Keratinocyte (primary cell): ENCODE data around the gene NUTM2E. TPM values are rescaled to one million over a fixed set of nuclear protein-coding genes. Genes with fewer than 3 reads are reported as not detected.
"Not testable (repeated sequence)": the region's sequence is repeated elsewhere in the genome, so short reads cannot be mapped to it uniquely, and the experiment has no call there.

Experiments
- DNase-seq: peaks from one replicate; pipeline ENCODE4 v3.0.0-alpha.2; 2011; ENCODE audit warnings: low read depth, missing footprints, low spot score
- FAIRE-seq: peaks from 2 replicates; lab custom pipeline; 2011; peaks lifted over from hg19 to GRCh38; lab: Jason Lieb, UNC
- H2AFZ ChIP-seq: 2 replicates; pipeline ENCODE4 v1.6.0; 2012; ENCODE audit warnings: low read length, control low read depth, inconsistent platforms; ENCODE audit not compliant: control insufficient read depth
- H3K27ac ChIP-seq: 2 replicates; pipeline ENCODE4 v1.5.1; 2011; ENCODE audit warnings: low read length; ENCODE audit not compliant: control insufficient read depth, insufficient read depth
- H3K27me3 ChIP-seq: 3 replicates; pipeline ENCODE4 v1.6.0; 2011; ENCODE audit warnings: low read length; ENCODE audit not compliant: control insufficient read depth, insufficient read depth; ENCODE audit errors: extremely low read depth
- H3K36me3 ChIP-seq, 2 experiments: 2 replicates in 1 of 2; 3 replicates in 1 of 2; pipeline ENCODE4 v1.5.1; 2011; ENCODE audit warnings: low read length in 2 of 2, mild to moderate bottlenecking in 1 of 2; ENCODE audit not compliant: control insufficient read depth in 2 of 2, insufficient read depth in 2 of 2; ENCODE audit errors: extremely low read depth in 1 of 2
- H3K4me1 ChIP-seq: 3 replicates; pipeline ENCODE4 v1.5.1; 2011; ENCODE audit warnings: low read length; ENCODE audit not compliant: control insufficient read depth, insufficient read depth; ENCODE audit errors: extremely low read depth
- H3K4me2 ChIP-seq: 3 replicates; pipeline ENCODE4 v1.6.0; 2011; ENCODE audit warnings: low read depth, low read length; ENCODE audit not compliant: control insufficient read depth, insufficient read depth; ENCODE audit errors: extremely low read depth
- H3K4me3 ChIP-seq, 3 experiments: fragments of 200-600 bp in 1 of 3; sonication (generic) in 1 of 3; 2 replicates in 2 of 3; 3 replicates in 1 of 3; pipeline ENCODE4 v1.5.1; 2011 to 2016; ENCODE audit warnings: low read length in 3 of 3, mild to moderate bottlenecking in 3 of 3, control low read depth in 2 of 3, inconsistent platforms in 1 of 3, low read depth in 1 of 3, mixed read lengths in 1 of 3, mixed run types in 1 of 3, moderate library complexity in 1 of 3; ENCODE audit not compliant: control insufficient read depth in 2 of 3, insufficient read depth in 2 of 3; ENCODE audit errors: extremely low read depth in 1 of 3
- H3K79me2 ChIP-seq: 2 replicates; pipeline ENCODE4 v1.6.0; 2012; ENCODE audit warnings: low read length; ENCODE audit not compliant: control insufficient read depth, insufficient read depth
- H3K9ac ChIP-seq: 3 replicates; pipeline ENCODE4 v1.6.0; 2011; ENCODE audit warnings: low read length; ENCODE audit not compliant: control insufficient read depth, insufficient read depth; ENCODE audit errors: extremely low read depth
- H3K9me1 ChIP-seq: 3 replicates; pipeline ENCODE4 v1.6.0; 2011; ENCODE audit warnings: low read length; ENCODE audit not compliant: control insufficient read depth, insufficient read depth; ENCODE audit errors: extremely low read depth
- H3K9me3 ChIP-seq: 2 replicates; pipeline ENCODE4 v1.5.1; 2012; ENCODE audit warnings: low read depth, low read length; ENCODE audit not compliant: control insufficient read depth
- H4K20me1 ChIP-seq: 3 replicates; pipeline ENCODE4 v1.6.0; 2011; ENCODE audit warnings: low read length; ENCODE audit not compliant: control insufficient read depth, insufficient read depth; ENCODE audit errors: extremely low read depth
- dilution Hi-C: fragments of 300-500 bp; cut with MboI; formaldehyde crosslinking; loops from one replicate; pipeline ENCODE4 v1.7.0; 2020; ENCODE audit warnings: low sequenced_read_pairs; ENCODE audit not compliant: extremely low pct_ligation_motif_present
- polyA plus RNA-seq, 5 experiments: library from polyadenylated mRNA; depleted of rRNA in 3 of 5; stranded (reverse) in 3 of 5; stranded (forward) in 1 of 5; unstranded in 1 of 5; fragments of >200 nt; gene quantifications; 1 replicate in 1 of 5; 2 replicates in 3 of 5; 3 replicates in 1 of 5; pipeline versions ENCODE4 v1.2.1 to v1.2.3, GENCODE V29; 2011 to 2012; ENCODE audit warnings: missing spikeins in 2 of 5, low read depth in 1 of 5, low replicate concordance in 1 of 5

Gene NUTM2E
- polyA plus RNA-seq, 1 donor (not counting 4 experiments of a cell fraction or from before 2014, with no cell fraction given) = 0.24 TPM

DNA sequence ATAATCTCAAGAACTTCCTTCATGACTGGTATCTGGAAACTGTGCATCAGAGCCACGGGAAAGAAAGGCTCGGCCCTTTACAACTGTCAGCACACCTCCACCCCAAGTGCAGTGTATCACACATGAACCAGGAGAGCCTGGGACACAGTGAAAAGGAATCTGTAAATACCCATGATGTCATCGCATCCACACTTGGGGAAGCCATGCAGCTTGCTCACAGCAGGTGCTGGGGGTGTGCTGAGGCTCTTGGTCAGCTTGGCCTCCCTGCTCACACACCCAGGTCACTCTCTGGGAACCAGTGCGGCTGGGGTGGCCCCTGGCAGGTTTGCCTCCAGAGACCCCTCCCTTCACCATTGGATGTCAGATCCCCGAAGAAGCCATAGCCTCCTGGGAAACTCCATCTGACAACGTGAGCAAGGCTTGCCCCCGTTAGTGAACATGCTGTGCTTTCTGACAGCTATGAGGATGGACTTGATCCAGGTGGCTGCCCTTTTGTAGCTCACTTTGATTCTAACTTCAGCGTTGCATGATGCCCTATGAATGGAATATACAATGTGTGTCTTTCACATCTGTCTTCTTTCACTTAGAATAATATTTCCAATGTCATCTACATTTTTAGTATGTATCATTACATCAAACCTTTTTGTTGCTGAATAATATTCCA is 26.8 kb downstream of the NUTM2E start:
- H3K27me3 ChIP-seq, DNase-seq, FAIRE-seq, H3K9me3 ChIP-seq, H3K27ac ChIP-seq, H3K79me2 ChIP-seq, H3K9ac ChIP-seq, H4K20me1 ChIP-seq, H3K9me1 ChIP-seq, H3K4me1 ChIP-seq, H3K4me2 ChIP-seq, H3K4me3 ChIP-seq, H3K36me3 ChIP-seq, H2AFZ ChIP-seq, dilution Hi-C loops: not testable (repeated sequence)

DNA sequence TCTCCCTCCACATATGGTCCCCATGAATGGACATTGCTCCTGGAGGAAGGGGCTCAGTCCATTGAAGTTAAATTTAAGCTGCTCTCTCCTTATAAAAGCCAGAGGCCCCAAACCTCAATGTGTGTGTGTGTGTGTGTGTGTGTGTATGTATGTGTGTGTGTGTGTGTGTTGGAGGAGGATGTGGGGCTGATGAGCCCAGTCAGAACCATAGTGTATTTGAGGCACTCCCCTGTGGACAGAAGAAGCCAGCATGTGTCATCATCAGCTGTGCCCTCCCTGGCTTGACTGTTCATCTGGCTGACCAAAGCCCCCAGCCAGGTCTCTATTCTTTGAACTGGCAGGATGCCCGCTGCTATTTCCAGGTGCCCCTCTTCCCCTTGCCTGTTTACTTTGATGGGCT is 35.7 kb downstream of the NUTM2E start:
- H3K9me3 ChIP-seq, H3K4me3 ChIP-seq, H4K20me1 ChIP-seq, FAIRE-seq, dilution Hi-C loops, H3K4me1 ChIP-seq, H3K27me3 ChIP-seq, H3K9me1 ChIP-seq, H3K9ac ChIP-seq, H3K79me2 ChIP-seq, H3K36me3 ChIP-seq, H3K4me2 ChIP-seq, H2AFZ ChIP-seq, DNase-seq, H3K27ac ChIP-seq: not testable (repeated sequence)

DNA sequence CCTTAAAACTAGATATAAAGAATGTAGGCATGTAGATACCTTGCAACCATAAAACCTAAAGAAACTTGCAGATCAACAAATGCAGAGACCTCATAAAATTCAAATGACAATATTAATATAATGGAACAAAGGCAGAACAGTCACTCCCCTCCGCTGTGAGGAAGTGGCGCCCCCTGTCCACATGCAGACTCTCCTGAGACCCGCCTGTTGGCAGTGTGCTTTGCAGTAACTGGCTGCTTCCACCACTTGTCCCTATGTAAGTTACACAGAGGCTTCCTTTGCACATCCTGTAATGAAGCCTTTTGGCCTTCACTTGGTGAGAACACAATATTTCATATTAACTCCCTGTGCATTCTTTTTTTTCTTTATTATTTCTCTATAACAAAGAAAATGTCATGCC is 36.3 kb downstream of the NUTM2E start:
- dilution Hi-C loops, H3K27ac ChIP-seq, DNase-seq, H4K20me1 ChIP-seq, H3K9ac ChIP-seq, H3K4me2 ChIP-seq, H3K27me3 ChIP-seq, H3K79me2 ChIP-seq, H2AFZ ChIP-seq, FAIRE-seq, H3K4me1 ChIP-seq, H3K9me3 ChIP-seq, H3K36me3 ChIP-seq, H3K9me1 ChIP-seq, H3K4me3 ChIP-seq: not testable (repeated sequence)

- H3K9me3 ChIP-seq, FAIRE-seq, H3K27me3 ChIP-seq, H3K4me3 ChIP-seq, H4K20me1 ChIP-seq, H3K4me1 ChIP-seq, H3K9me1 ChIP-seq, dilution Hi-C loops, H2AFZ ChIP-seq, H3K79me2 ChIP-seq, H3K9ac ChIP-seq, H3K4me2 ChIP-seq, H3K36me3 ChIP-seq, H3K27ac ChIP-seq, DNase-seq: not testable (repeated sequence)
Observed at GRCh38 chr10:79866903-79867551, 40.5 kb downstream of the NUTM2E start.

- dilution Hi-C loops, FAIRE-seq: not testable (repeated sequence)
Observed at GRCh38 chr10:79868023-79868422, 41.5 kb downstream of the NUTM2E start.

More at GRCh38 chr10:79868023-79868422, 41.5 kb downstream of the NUTM2E start:
- H2AFZ ChIP-seq, H3K36me3 ChIP-seq, H3K9me1 ChIP-seq, H3K4me3 ChIP-seq, H3K27ac ChIP-seq, H3K4me1 ChIP-seq, DNase-seq, H3K27me3 ChIP-seq, H3K4me2 ChIP-seq, H4K20me1 ChIP-seq, H3K9ac ChIP-seq, H3K79me2 ChIP-seq, H3K9me3 ChIP-seq: not testable (repeated sequence)
